Measurements from ENCODE around the gene DYNLRB1. TPM values are rescaled to one million over a fixed set of nuclear protein-coding genes. Genes with fewer than 3 reads are reported as not detected.

The DYNLRB1 gene
- total RNA-seq, 1 donor from 2014 or later, result 93.9 TPM

- intact Hi-C loops (cut with micrococcal nuclease), result no loop called here
Measured at GRCh38 chr20:34575271-34575670, 59.0 kb downstream of the DYNLRB1 start.

GRCh38 chr20:34575756-34576155 is 59.5 kb downstream of the DYNLRB1 start:
- intact Hi-C loops (cut with micrococcal nuclease), result no loop called here

GRCh38 chr20:34577061-34577460 is 60.8 kb downstream of the DYNLRB1 start:
- intact Hi-C loops (cut with micrococcal nuclease), result no loop called here

- intact Hi-C loops (cut with micrococcal nuclease), result no loop called here
Measured at GRCh38 chr20:34578025-34578424, 61.8 kb downstream of the DYNLRB1 start.

GRCh38 chr20:34578521-34578920 is 62.3 kb downstream of the DYNLRB1 start:
- intact Hi-C loops (cut with micrococcal nuclease), result no loop called here

- intact Hi-C loops (cut with micrococcal nuclease), result no loop called here
Measured at GRCh38 chr20:34579191-34579978, 63.2 kb downstream of the DYNLRB1 start.

GRCh38 chr20:34579979-34580940 is 64.0 kb downstream of the DYNLRB1 start:
- intact Hi-C loops (cut with micrococcal nuclease), result loop anchor here (1.0 to 2.0 kb wide), 3 partner anchors 21 to 124 kb away; partner anchors contain the start of genes MAP1LC3A, PIGU and TP53INP2

GRCh38 chr20:34581341-34582184 is 65.3 kb downstream of the DYNLRB1 start:
- intact Hi-C loops (cut with micrococcal nuclease), result loop anchor here (2.0 kb wide), 1 partner anchor 23 kb away; the partner anchor contains the start of gene MAP1LC3A

GRCh38 chr20:34582221-34582620 is 66.0 kb downstream of the DYNLRB1 start:
- intact Hi-C loops (cut with micrococcal nuclease), result no loop called here

GRCh38 chr20:34582911-34583310 is 66.7 kb downstream of the DYNLRB1 start:
- intact Hi-C loops (cut with micrococcal nuclease), result no loop called here

GRCh38 chr20:34583544-34583943 is 67.3 kb downstream of the DYNLRB1 start:
- intact Hi-C loops (cut with micrococcal nuclease), result no loop called here

- intact Hi-C loops (cut with micrococcal nuclease), result no loop called here
Measured at GRCh38 chr20:34585019-34585418, 68.8 kb downstream of the DYNLRB1 start.

GRCh38 chr20:34586488-34587163 is 70.4 kb downstream of the DYNLRB1 start:
- intact Hi-C loops (cut with micrococcal nuclease), result no loop called here

Other genes with a start within 250 kb of the DYNLRB1 start
- gene AHCY, start 213.1 kb upstream of the DYNLRB1 start, total RNA-seq, result 61.3 and 61.6 TPM in 2 replicates
- 64.7 and 70.6 TPM in 2 replicates for gene ITCH, start 153.1 kb upstream of the DYNLRB1 start, total RNA-seq
- 16.7 and 17.3 TPM in 2 replicates for gene MAP1LC3A, start 42.3 kb downstream of the DYNLRB1 start, total RNA-seq
- 20.5 and 21.9 TPM in 2 replicates for gene PIGU, start 160.7 kb downstream of the DYNLRB1 start, total RNA-seq
- 2.5 and 2.7 TPM in 2 replicates for gene TP53INP2, start 187.9 kb downstream of the DYNLRB1 start, total RNA-seq